ENCODE results near the gene SENP7.
"Not testable (repeated sequence)": the region's sequence is repeated elsewhere in the genome, so short reads cannot be mapped to it uniquely, and the experiment has no call there.

Gene SENP7

GRCh38 chr3:101521211-101521701 lies 8.2 kb upstream of the SENP7 start:
- DNase-seq (ENCODE audit: low read depth, low spot score): no peak

GRCh38 chr3:101519685-101520365 lies 6.8 kb upstream of the SENP7 start:
- DNase-seq (ENCODE audit: low read depth, low spot score): no peak

- no peak for DNase-seq (ENCODE audit: low read depth, low spot score)
Measured at GRCh38 chr3:101518421-101518871, 5.4 kb upstream of the SENP7 start.

GRCh38 chr3:101513419-101513986 lies 491 bp upstream of the SENP7 start:
- DNase-seq (ENCODE audit: low read depth, low spot score): no peak

GRCh38 chr3:101512396-101512645 lies 691 bp downstream of the SENP7 start:
- no peak for DNase-seq (ENCODE audit: low read depth, low spot score)

- DNase-seq (ENCODE audit: low read depth, low spot score): no peak
Measured at GRCh38 chr3:101509811-101510210, 3.2 kb downstream of the SENP7 start.

- no peak for DNase-seq (ENCODE audit: low read depth, low spot score)
Measured at GRCh38 chr3:101509281-101509680, 3.7 kb downstream of the SENP7 start.

GRCh38 chr3:101501783-101502182 lies 11.2 kb downstream of the SENP7 start:
- no peak for DNase-seq (ENCODE audit: low read depth, low spot score)

- DNase-seq (ENCODE audit: low read depth, low spot score): no peak
Measured at GRCh38 chr3:101500208-101500607, 12.8 kb downstream of the SENP7 start.

GRCh38 chr3:101497803-101498202 lies 15.2 kb downstream of the SENP7 start:
- no peak for DNase-seq (ENCODE audit: low read depth, low spot score)

- DNase-seq (ENCODE audit: low read depth, low spot score): no peak
Measured at GRCh38 chr3:101495552-101495951, 17.5 kb downstream of the SENP7 start.

- DNase-seq (ENCODE audit: low read depth, low spot score): peak; percentile 38
Measured at GRCh38 chr3:101484805-101485620, 28.0 kb downstream of the SENP7 start.

- DNase-seq (ENCODE audit: low read depth, low spot score): no peak
Measured at GRCh38 chr3:101478980-101479379, 34.0 kb downstream of the SENP7 start.

GRCh38 chr3:101474841-101475552 lies 38.0 kb downstream of the SENP7 start:
- not testable (repeated sequence) for DNase-seq (ENCODE audit: low read depth, low spot score)

GRCh38 chr3:101468676-101469075 lies 44.3 kb downstream of the SENP7 start:
- not testable (repeated sequence) for DNase-seq (ENCODE audit: low read depth, low spot score)

GRCh38 chr3:101467310-101467663 lies 45.7 kb downstream of the SENP7 start:
- not testable (repeated sequence) for DNase-seq (ENCODE audit: low read depth, low spot score)

GRCh38 chr3:101466465-101467309 lies 46.3 kb downstream of the SENP7 start:
- DNase-seq (ENCODE audit: low read depth, low spot score): peak; percentile 86

- DNase-seq (ENCODE audit: low read depth, low spot score): no peak
Measured at GRCh38 chr3:101464235-101464634, 48.8 kb downstream of the SENP7 start.

GRCh38 chr3:101461451-101461850 lies 51.6 kb downstream of the SENP7 start:
- no peak for DNase-seq (ENCODE audit: low read depth, low spot score)

- DNase-seq (ENCODE audit: low read depth, low spot score): no peak
Measured at GRCh38 chr3:101458387-101458786, 54.6 kb downstream of the SENP7 start.

- DNase-seq (ENCODE audit: low read depth, low spot score): no peak
Measured at GRCh38 chr3:101454629-101455028, 58.4 kb downstream of the SENP7 start.
